HG02623 (cell line): ENCODE measurements around the gene TOX2.
A peak's percentile ranks its signal among the peaks of the same experiment; 100 is the strongest.

Source experiments
- ATAC-seq: cut with Tn5 transposase; IDR thresholded peaks from one replicate; pipeline ENCODE4 v1.9.1; 2021; ENCODE audit warnings: moderate library complexity; ENCODE audit not compliant: unreplicated experiment

TOX2 gene

GRCh38 chr20:43994486-43995100, 79.9 kb downstream of the TOX2 start:
- ATAC-seq, result no peak

GRCh38 chr20:43995645-43996044, 81.0 kb downstream of the TOX2 start:
- no peak for ATAC-seq

GRCh38 chr20:43996240-43996930, 81.7 kb downstream of the TOX2 start:
- ATAC-seq, result no peak

DNA sequence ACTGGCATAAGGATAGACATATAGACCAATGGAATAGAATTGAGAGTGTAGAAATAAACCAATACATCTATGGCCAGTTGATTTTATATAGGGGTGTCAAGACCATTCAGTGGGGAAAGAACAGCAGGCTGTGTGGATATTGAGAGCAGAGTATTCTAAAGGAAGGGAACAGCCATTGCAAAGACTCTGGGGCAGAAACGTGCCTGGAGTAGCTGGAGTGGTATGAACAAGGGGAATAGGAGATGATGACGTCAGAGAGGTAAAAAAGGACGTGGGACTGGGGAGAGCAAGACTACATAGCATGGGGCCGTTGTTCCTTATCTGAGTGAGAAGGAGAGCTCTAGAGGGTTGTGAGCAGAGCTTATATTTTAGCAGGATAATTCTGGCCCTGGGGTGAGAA, 85.2 kb downstream of the TOX2 start:
- no peak for ATAC-seq

DNA sequence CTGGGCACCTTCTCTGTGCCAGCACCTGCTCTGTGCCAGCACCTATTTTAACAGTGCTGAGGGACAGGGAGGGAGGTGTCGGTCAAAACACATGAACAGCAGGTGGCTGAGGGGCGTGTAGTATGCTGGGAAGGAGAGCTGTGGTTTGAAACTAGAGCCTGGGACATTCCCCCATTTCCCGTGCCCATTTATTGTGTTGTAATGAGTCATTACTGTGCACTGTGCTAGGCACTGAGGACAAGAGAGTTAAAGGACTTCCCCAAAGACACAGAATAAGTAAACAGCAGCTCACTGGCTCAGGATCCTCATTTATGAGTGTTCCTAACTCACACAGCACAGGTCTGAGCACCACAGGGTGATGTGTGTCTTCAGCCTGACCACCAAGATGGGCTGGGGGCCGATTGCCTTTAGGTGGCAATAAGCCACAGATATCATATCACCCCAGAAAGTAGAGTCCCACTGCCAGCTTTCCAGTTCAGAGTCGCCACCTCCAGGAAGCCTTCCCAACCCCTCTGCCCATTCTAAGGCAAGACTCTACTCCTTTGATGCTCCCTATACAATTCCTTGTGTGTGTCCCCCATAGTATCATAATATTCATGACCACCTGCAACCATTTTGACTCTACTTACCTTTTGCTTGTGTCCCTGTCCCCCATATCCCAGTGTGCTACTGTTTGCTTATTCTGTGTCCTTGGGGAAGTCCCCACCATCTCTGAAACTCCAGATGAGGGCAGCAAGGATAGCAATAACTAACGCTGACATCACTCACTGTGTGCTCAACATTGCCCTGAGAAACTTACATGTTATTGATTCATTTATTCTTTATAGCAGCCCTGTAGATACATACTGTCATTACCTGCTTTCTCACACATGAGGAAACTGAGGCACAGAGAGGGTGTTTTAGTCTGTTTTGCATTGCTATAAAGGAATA, 87.3 kb downstream of the TOX2 start:
- peak; percentile 57 for ATAC-seq

DNA sequence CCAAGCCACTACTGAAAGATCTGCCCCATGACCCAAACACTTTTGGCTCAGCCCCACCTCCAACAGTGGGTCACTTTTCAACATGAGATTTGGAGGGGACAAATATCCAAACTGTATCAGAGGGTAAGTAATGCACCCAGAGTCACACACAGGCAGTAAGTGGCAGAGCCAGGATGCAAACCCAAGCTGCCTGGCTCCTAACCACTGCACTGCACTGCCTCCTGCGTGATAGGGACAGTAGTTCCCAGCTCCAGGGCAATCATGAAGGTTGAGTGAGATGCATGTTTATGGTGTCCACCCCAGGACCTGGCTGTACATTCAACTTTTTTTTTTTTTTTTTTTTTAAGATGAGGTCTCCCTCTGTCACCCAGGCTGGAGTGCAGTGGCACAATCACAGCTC, 88.2 kb downstream of the TOX2 start:
- no peak for ATAC-seq

GRCh38 chr20:44003609-44004008, 89.0 kb downstream of the TOX2 start:
- ATAC-seq, result no peak

DNA sequence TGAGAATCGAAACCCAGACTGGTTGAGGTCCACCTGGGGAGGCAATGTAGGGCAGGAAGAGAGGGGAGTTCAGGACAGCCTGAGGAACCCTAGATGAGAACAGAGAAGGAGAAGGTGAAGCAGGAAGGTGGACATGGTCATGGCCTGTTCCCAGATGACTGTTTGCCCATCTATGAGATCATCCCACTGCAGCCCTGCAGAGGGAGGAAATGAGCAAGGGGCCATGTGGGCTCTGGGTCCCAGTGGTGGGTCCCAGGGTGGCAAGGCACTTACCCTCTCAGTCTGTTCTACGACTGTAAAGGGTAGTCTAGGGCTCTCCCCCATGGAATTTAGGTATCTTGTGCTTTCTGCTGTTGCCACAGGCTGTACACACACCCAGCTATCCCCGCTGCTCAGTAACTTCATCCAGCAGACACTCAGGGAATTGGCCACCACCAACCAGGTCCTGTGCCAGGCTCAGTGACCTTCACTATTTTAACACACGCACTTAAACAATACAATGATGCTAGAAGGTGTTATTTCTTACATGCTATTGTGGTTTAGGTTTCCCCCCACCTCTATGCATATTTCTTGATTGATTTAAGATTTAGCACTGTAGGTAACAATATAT, 89.8 kb downstream of the TOX2 start:
- no peak for ATAC-seq

DNA sequence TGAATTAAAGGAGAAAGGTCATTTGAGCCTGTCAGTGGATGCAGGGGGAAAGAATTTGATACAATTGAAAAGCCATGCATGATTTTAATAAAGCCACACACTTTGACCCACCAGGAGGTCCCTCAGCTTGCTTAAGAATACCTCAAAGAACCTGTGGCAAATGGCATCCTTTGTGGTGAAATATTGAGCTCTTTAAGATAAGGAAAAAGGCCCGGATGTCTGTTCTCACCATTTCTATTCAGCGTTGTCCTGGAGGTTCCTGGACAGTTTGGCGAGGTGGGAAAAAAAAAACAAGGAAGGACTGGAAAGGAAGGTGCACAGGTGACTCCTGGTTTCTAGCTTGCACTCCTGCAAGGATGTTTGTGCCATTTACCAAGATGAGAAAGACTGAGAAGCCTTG, 91.0 kb downstream of the TOX2 start:
- no peak for ATAC-seq

DNA sequence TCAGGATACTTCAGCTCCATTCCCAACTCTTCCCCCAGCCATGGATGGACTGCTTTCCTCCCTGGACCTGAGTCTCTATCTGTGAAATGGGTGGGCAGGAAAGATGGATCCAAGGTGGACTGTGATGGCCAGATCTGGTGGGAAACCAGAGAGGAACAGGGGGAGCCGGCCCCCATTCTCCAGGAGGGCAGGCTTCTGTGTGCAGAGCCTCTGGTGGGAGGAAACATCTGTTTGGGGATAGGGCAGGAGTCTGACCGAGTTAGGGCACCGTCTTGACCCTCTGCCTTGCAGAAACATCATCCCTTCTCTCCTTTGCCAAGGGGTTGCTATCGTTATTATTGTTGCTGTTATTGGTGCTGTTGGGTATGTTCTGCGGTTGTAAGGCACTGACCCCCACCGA, 91.5 kb downstream of the TOX2 start:
- no peak for ATAC-seq

DNA sequence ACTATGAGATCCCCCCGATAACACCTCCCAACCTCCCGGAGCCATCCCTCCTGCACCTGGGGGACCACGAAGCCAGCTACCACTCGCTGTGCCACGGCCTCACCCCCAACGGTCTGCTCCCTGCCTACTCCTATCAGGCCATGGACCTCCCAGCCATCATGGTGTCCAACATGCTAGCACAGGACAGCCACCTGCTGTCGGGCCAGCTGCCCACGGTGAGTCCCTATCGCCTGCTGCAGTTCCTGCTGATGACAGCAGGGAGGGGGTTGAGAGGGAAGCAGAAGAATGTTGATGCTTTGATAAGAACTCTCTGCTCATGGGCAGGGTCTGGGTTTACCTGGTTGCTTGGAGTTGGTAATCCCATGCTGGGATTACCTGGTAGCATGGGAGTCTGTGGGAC, 91.9 kb downstream of the TOX2 start:
- no peak for ATAC-seq

- ATAC-seq, result no peak
Measured at GRCh38 chr20:44008806-44009678, 94.4 kb downstream of the TOX2 start.

- ATAC-seq, result no peak
Measured at GRCh38 chr20:44009679-44009992, 95.0 kb downstream of the TOX2 start.

DNA sequence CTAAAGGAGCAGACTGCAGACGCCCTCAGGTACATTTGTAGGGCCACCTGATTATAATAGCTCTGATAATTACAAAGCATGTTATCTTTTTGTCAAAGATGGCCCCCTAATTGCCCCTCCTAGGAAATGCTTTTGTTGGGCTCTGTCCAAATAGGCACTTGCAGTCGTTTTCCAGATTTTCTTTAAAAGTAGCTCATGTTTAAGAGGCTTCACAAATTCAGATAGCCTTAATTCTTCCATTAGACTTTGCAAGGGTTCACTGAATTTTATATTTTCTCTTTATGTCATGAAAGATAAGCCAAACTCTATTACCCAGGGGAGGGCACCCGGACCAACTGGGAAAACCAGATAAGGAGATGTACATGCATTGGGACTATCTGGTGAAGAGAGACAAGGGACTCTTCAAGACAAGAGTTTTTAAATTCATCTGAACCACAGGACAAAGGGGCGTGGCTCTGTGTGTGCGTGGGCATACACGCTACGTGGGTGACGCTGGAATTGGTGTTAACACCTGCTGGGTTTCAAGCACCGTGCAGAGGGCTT, 95.6 kb downstream of the TOX2 start:
- no peak for ATAC-seq

GRCh38 chr20:44011251-44011940, 96.7 kb downstream of the TOX2 start:
- ATAC-seq, result no peak

GRCh38 chr20:44012466-44013226, 98.0 kb downstream of the TOX2 start:
- no peak for ATAC-seq

- no peak for ATAC-seq
Measured at GRCh38 chr20:44014807-44015732, 100.4 kb downstream of the TOX2 start.

DNA sequence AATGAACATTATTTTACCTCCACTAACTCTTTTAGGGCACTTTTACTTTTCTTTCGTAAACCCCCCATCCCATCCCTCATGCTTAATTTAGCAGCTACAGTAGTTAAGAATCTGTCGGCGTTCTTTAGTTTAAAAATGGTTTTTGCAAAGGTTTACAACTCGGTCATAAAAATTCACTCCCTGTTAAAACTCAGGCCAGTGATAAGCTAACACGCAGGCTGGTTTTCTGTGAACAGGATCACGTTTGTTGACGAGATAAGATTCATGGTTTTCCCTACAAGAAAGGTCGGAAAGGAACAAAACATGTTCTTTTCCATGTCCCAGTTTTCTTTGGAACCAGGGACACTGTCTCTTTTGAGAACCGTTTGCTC, 101.1 kb downstream of the TOX2 start:
- ATAC-seq, result no peak
